K562 (cell line): Measurements from ENCODE around the gene TEX28. TPM values are rescaled to one million over a fixed set of nuclear protein-coding genes. Genes with fewer than 3 reads are reported as not detected.

Experiments
- ATAC-seq: fragments of 200-7000 bp; cut with Tn5 transposase; 3 replicates; pipeline ENCODE4 v1.9.1; 2020; ENCODE audit warnings: moderate library complexity
- BruUV-seq: library from RNA; stranded (reverse); fragments of 400-500 nt; replicated peaks from 2 replicates; lab custom pipeline; 2021; lab: Mats Ljungman, UMichigan
- CTCF ChIA-PET: fragments of 300-600 bp; formaldehyde crosslinking; extraction: SDS; loops from one replicate; lab custom pipeline; 2021; ENCODE audit warnings: low intra/inter-chr PET ratio; lab: Yijun Ruan, JAX
- POLR2A ChIA-PET: fragments of 300-600, 350-650 bp; sonication (Branson Sonifier 250); formaldehyde crosslinking; extraction: SDS; loops from one replicate; lab custom pipeline; 2021; ENCODE audit warnings: antibody characterized with exemption, inconsistent platforms; lab: Yijun Ruan, JAX
- DNase-seq, 4 experiments: peaks; one replicate each; pipeline versions ENCODE4 v3.0.0 to v3.0.0-alpha.2; 2011 to 2018; ENCODE audit warnings: low spot score in 3 of 4, mixed read lengths in 3 of 4; ENCODE audit errors: extremely low read depth in 1 of 4
- FAIRE-seq: peaks from 2 replicates; lab custom pipeline; 2011; peaks lifted over from hg19 to GRCh38; lab: Jason Lieb, UNC
- H2AFZ ChIP-seq: 2 replicates; pipeline ENCODE4 v1.6.0; 2011; ENCODE audit warnings: low read depth, low read length, control low read depth, inconsistent platforms
- H3K27ac ChIP-seq: fragments of 200-600 bp; 3 replicates; pipeline ENCODE4 v1.8.0; 2011; ENCODE audit warnings: low read depth, mild to moderate bottlenecking, control low read depth, inconsistent platforms, low read length, moderate library complexity, mixed read lengths; ENCODE audit errors: extremely low read depth
- H3K27me3 ChIP-seq, 2 experiments: fragments of 300-600 bp in 1 of 2; 2 replicates in 1 of 2; 3 replicates in 1 of 2; pipeline versions ENCODE4 v1.6.0 to v1.8.0; 2011; ENCODE audit warnings: inconsistent platforms in 2 of 2, low read length in 2 of 2, mild to moderate bottlenecking in 1 of 2, mixed read lengths in 1 of 2, moderate library complexity in 1 of 2; ENCODE audit not compliant: control insufficient read depth in 2 of 2, insufficient read depth in 2 of 2
- H3K36me3 ChIP-seq: fragments of 300-600 bp; 3 replicates; pipeline ENCODE4 v1.8.0; 2011; ENCODE audit warnings: mild to moderate bottlenecking, low read length, inconsistent platforms; ENCODE audit not compliant: control insufficient read depth, insufficient read depth
- H3K4me1 ChIP-seq, 2 experiments: fragments of 200-600 bp in 1 of 2; replicated peaks in 1 of 2; 2 replicates in 1 of 2; 3 replicates in 1 of 2; pipeline versions ENCODE4 v1.5.1 to v1.8.0; 2011; ENCODE audit warnings: inconsistent platforms in 2 of 2, low read length in 2 of 2, mild to moderate bottlenecking in 1 of 2, mixed read lengths in 1 of 2, moderate library complexity in 1 of 2; ENCODE audit not compliant: control insufficient read depth in 2 of 2, insufficient read depth in 2 of 2
- H3K4me2 ChIP-seq: 2 replicates; pipeline ENCODE4 v1.6.1; 2011; ENCODE audit warnings: low read length, control low read depth, inconsistent platforms, mixed read lengths; ENCODE audit not compliant: insufficient read depth
- H3K4me3 ChIP-seq: fragments of 200-600 bp; sonication (generic), shearing (Covaris generic); 2 replicates; pipeline ENCODE4 v1.5.1; 2016; ENCODE audit warnings: control low read depth, inconsistent platforms
- H3K79me2 ChIP-seq: fragments of 200-600 bp; 3 replicates; pipeline ENCODE4 v1.8.0; 2011; ENCODE audit warnings: low read length, inconsistent platforms; ENCODE audit not compliant: control insufficient read depth, insufficient read depth
- H3K9ac ChIP-seq, 2 experiments: 2 replicates each; pipeline versions ENCODE4 v1.6.0 to v1.6.1; 2011; ENCODE audit warnings: low read depth in 2 of 2, low read length in 2 of 2, control low read depth in 1 of 2, inconsistent platforms in 1 of 2, mild to moderate bottlenecking in 1 of 2, mixed read lengths in 1 of 2; ENCODE audit not compliant: insufficient read depth in 1 of 2
- H3K9me1 ChIP-seq: one replicate; pipeline ENCODE4 v1.6.0; 2011; ENCODE audit warnings: inconsistent platforms, mild to moderate bottlenecking, low read length, moderate library complexity; ENCODE audit not compliant: control insufficient read depth, insufficient read depth
- H3K9me3 ChIP-seq: replicated peaks from 2 replicates; pipeline ENCODE4 v1.5.1; 2011; ENCODE audit warnings: low read depth, low read length, inconsistent platforms; ENCODE audit not compliant: control insufficient read depth, insufficient read depth
- H4K20me1 ChIP-seq: replicated peaks from 2 replicates; pipeline ENCODE4 v1.6.1; 2011; ENCODE audit warnings: low read length, inconsistent platforms, mixed read lengths; ENCODE audit not compliant: control insufficient read depth, insufficient read depth
- ELF1 ChIP-seq: fragments of 200-800 bp; sonication (Bioruptor generic); IDR thresholded peaks from 2 replicates; pipeline ENCODE4 v1.6.1; 2016; ENCODE audit warnings: missing genetic modification characterization, missing compliant biosample characterization
- ELF2 ChIP-seq: fragments of 250-450 bp; sonication (Bioruptor Pico); IDR thresholded peaks from 2 replicates; pipeline ENCODE4 v1.5.0; 2021; ENCODE audit warnings: mild to moderate bottlenecking
- FOXJ2 ChIP-seq: fragments of 200-800 bp; sonication (Bioruptor generic); IDR thresholded peaks from 2 replicates; pipeline ENCODE4 v1.6.1; 2016; ENCODE audit warnings: missing genetic modification characterization, missing compliant biosample characterization
- HCFC1 ChIP-seq: IDR thresholded peaks from 2 replicates; pipeline ENCODE4 v1.6.1; 2012; ENCODE audit warnings: low read depth, low read length, improper control_type of control experiment
- HMG20A ChIP-seq: fragments of 450-650 bp; formaldehyde crosslinking; conservative IDR thresholded peaks from 2 replicates; pipeline ENCODE4 v1.4.0; 2020; ENCODE audit warnings: mild to moderate bottlenecking, mixed read lengths
- KDM5B ChIP-seq: fragments of 200-600 bp; sonication (generic); IDR thresholded peaks from 2 replicates; pipeline ENCODE4 v1.6.1; 2012; ENCODE audit warnings: low read depth, mild to moderate bottlenecking, moderate library complexity, low read length, control low read depth, inconsistent platforms; ENCODE audit not compliant: insufficient replicate concordance
- MEIS2 ChIP-seq: fragments of 450-650 bp; IDR thresholded peaks from 2 replicates; pipeline ENCODE4 v1.6.1; 2014; ENCODE audit warnings: mild to moderate bottlenecking; ENCODE audit not compliant: partially characterized antibody
- NCOA4 ChIP-seq: fragments of 450-650 bp; IDR thresholded peaks from 2 replicates; pipeline ENCODE4 v1.6.1; 2018; ENCODE audit warnings: mild to moderate bottlenecking; ENCODE audit not compliant: partially characterized antibody
- NFYB ChIP-seq: IDR thresholded peaks from 2 replicates; pipeline ENCODE4 v1.6.1; 2011; ENCODE audit warnings: mild to moderate bottlenecking, moderate library complexity; ENCODE audit not compliant: insufficient read length; ENCODE audit errors: extremely low read depth
- SMC3 ChIP-seq: conservative IDR thresholded peaks from 2 replicates; pipeline ENCODE4 v1.6.1; 2011; ENCODE audit warnings: low read depth, low read length, improper control_type of control experiment; ENCODE audit not compliant: insufficient read depth
- TCF7 ChIP-seq: sonication (generic); IDR thresholded peaks from 2 replicates; pipeline ENCODE4 v1.6.1; 2016; ENCODE audit warnings: antibody characterized with exemption, borderline replicate concordance
- TOE1 ChIP-seq, 2 experiments: fragments of 450-650 bp in 1 of 2; sonication (generic) in 1 of 2; formaldehyde crosslinking in 1 of 2; IDR thresholded peaks; 2 replicates each; pipeline versions ENCODE4 v1.7.1 to v1.8.0; 2016 to 2022; ENCODE audit warnings: borderline replicate concordance in 2 of 2, mild to moderate bottlenecking in 2 of 2, antibody characterized with exemption in 1 of 2, inconsistent platforms in 1 of 2, low read depth in 1 of 2, missing genetic modification reagents in 1 of 2, moderate library complexity in 1 of 2
- TSHZ1 ChIP-seq: fragments of 250-450 bp; sonication (Bioruptor Pico); IDR thresholded peaks from 2 replicates; pipeline ENCODE4 v1.4.0; 2020; ENCODE audit warnings: mild to moderate bottlenecking, moderate library complexity
- ZFP30 ChIP-seq: fragments of 250-450 bp; sonication (Bioruptor Pico); IDR thresholded peaks from 2 replicates; pipeline ENCODE4 v1.8.0; 2022; ENCODE audit warnings: moderate library complexity, mild to moderate bottlenecking, inconsistent platforms, borderline replicate concordance
- ZFPM2 ChIP-seq: fragments of 250-450 bp; sonication (Bioruptor Pico); IDR thresholded peaks from 2 replicates; pipeline ENCODE4 v1.5.1; 2022; ENCODE audit warnings: mild to moderate bottlenecking
- ZKSCAN1 ChIP-seq: fragments of 150-350 bp; IDR thresholded peaks from 2 replicates; pipeline ENCODE4 v1.6.1; 2016; ENCODE audit warnings: low read depth, low read length
- ZNF3 ChIP-seq: fragments of 250-450 bp; sonication (Bioruptor Pico); IDR thresholded peaks from 2 replicates; pipeline ENCODE4 v1.5.0; 2021; ENCODE audit warnings: mild to moderate bottlenecking, moderate library complexity
- ZNF551 ChIP-seq: fragments of 250-450 bp; sonication (Bioruptor Pico); IDR thresholded peaks from 2 replicates; pipeline ENCODE4 v1.5.0; 2021; ENCODE audit warnings: mild to moderate bottlenecking, moderate library complexity
- WGBS: fragments of 100-300 bp; shearing (Covaris generic); methylation state at CpG from one replicate; pipeline ENCODE4 v1.1.6; 2016; ENCODE audit warnings: low coverage, mixed read lengths; ENCODE audit not compliant: insufficient coverage; ENCODE audit errors: missing lambda C conversion rate; 5-methylcytosine and 5-hydroxymethylcytosine counted together
- in situ Hi-C: fragments of 300-500 bp; cut with MboI; formaldehyde crosslinking; loops from 4 replicates; pipeline ENCODE4 v1.15.0; 2018; ENCODE audit warnings: inconsistent platforms, mixed read lengths
- intact Hi-C: fragments of 100-400 bp; cut with micrococcal nuclease; formaldehyde crosslinking; loops from 2 replicates; pipeline ENCODE4 v1.14.2; 2022
- polyA plus RNA-seq, 8 experiments: library from polyadenylated mRNA; depleted of rRNA in 4 of 8; stranded (reverse) in 5 of 8; unstranded in 3 of 8; fragments of >200 nt; fragmentation: Nextera tagmentation in 2 of 8; fragmentation: Illumina TruSeq in 1 of 8; extraction: Ambion mirVana in 2 of 8; extraction: Trizol in 1 of 8; gene quantifications; 2 replicates each; pipeline versions ENCODE4 v1.2.1 to v1.2.3, GENCODE V29; 2011 to 2014; ENCODE audit warnings: inconsistent platforms in 1 of 8, missing spikeins in 1 of 8
- total RNA-seq, 7 experiments: library from RNA; depleted of rRNA in 6 of 7; stranded (reverse); fragments of >200 nt in 6 of 7; fragmentation: Illumina TruSeq in 2 of 7; extraction: Trizol in 2 of 7; gene quantifications; 2 replicates each; pipeline versions ENCODE4 v1.2.1 to v1.2.3, GENCODE V29; 2011 to 2021; ENCODE audit warnings: low replicate concordance in 1 of 7
- TF ChIP-seq, protein P1 (sequence below), 2 experiments: fragments of 450-650 bp; conservative IDR thresholded peaks; 2 replicates each; pipeline ENCODE4 v1.6.1; 2017; ENCODE audit warnings: mild to moderate bottlenecking in 2 of 2, moderate library complexity in 2 of 2

The TEX28 gene
- total and polyA plus RNA-seq, 9 of the 15 experiments (the other 6 are each of a cell fraction or from before 2014, with no cell fraction given): not detected

DNA sequence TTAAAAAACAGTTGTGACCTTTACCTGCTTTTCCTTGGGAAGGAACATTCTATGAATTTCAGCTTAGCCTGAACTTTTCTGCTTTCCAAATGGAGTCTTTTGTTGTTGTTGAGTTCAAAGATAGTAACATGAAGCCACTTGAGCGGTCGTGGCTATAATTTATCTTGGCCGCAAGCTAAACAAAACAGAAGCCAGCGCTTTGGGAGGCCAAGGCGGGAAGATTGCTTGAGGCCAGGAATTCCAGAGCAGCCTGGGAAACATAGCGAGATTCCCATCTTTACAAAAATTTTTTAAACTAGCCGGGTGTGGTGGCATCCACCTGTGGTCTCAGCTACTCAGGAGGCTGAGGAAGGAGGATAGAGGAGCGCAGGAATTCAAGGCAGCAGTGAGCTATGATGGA, 30.6 kb upstream of the TEX28 start:
- POLR2A ChIA-PET: interaction anchor here (0.6 to 1.8 kb wide), 3 partner anchors 11 to 94 kb away, joined by 3 to 5 read pairs (median 4); partner anchors contain the start of gene RPL10
- H3K27ac ChIP-seq: no peak overlapping the region
- no peaks in the 10 kb centered on the region for H3K79me2 ChIP-seq
- DNase-seq (no peak), ATAC-seq (no peak), FAIRE-seq (no peak)
- no peak overlapping the region for H3K4me2 ChIP-seq
- WGBS: 9% methylated on average over 8 of the region's 8 CpGs
- no peak overlapping the region for H2AFZ ChIP-seq
- H3K9me3 ChIP-seq: no peaks in the 10 kb centered on the region
- no peaks in the 10 kb centered on the region for H4K20me1 ChIP-seq
- no peaks in the 10 kb centered on the region; a peak in 1 of 5 replicates for H3K4me1 ChIP-seq
- no peak overlapping the region for H3K9ac ChIP-seq
- H3K9me1 ChIP-seq: no peaks in the 10 kb centered on the region
- in situ Hi-C loops: no loop called here
- no peaks in the 10 kb centered on the region for H3K36me3 ChIP-seq
- H3K4me3 ChIP-seq: no peak overlapping the region
- H3K27me3 ChIP-seq: peaks cover 36 to 73% of the 10 kb centered on the region in 2 experiments
- TF ChIP-seq NCOA4 (no peak), MEIS2 (no peak), KDM5B (no peak), TCF7 (no peak), TSHZ1 (CRISPR knock-in tag) (no peak), HMG20A (CRISPR knock-in tag) (no peak), ZNF3 (CRISPR knock-in tag) (no peak), ZNF551 (no peak), ZFP30 (CRISPR knock-in tag) (no peak), ELF1 (tag) (no peak), NFYB (no peak), SMC3 (no peak), TOE1 (IDR thresholded peaks at IDR 0.05; ENCODE audit: borderline replicate concordance) (no peak), TOE1 (CRISPR knock-in tag; IDR thresholded peaks at IDR 0.05; ENCODE audit: borderline replicate concordance, low read depth) (no peak), ELF2 (CRISPR knock-in tag) (no peak), ZFPM2 (CRISPR knock-in tag) (no peak), FOXJ2 (tag) (no peak), HCFC1 (no peak), ZKSCAN1 (no peak)
- TF ChIP-seq, protein P1, sequence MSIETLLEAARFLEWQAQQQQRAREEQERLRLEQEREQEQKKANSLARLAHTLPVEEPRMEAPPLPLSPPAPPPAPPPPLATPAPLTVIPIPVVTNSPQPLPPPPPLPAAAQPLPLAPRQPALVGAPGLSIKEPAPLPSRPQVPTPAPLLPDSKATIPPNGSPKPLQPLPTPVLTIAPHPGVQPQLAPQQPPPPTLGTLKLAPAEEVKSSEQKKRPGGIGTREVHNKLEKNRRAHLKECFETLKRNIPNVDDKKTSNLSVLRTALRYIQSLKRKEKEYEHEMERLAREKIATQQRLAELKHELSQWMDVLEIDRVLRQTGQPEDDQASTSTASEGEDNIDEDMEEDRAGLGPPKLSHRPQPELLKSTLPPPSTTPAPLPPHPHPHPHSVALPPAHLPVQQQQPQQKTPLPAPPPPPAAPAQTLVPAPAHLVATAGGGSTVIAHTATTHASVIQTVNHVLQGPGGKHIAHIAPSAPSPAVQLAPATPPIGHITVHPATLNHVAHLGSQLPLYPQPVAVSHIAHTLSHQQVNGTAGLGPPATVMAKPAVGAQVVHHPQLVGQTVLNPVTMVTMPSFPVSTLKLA (conservative IDR thresholded peaks at IDR 0.05): no peak
- TF ChIP-seq, all 486 proteins: peak for 0
- CTCF ChIA-PET: no interaction called here
- no TSS peak for BruUV-seq
- intact Hi-C loops: no loop called here
